Activated CD8-positive, alpha-beta T cell treated with anti-CD3 and anti-CD28 coated beads, Interleukin-2, amount 10 ng/mL, durations not matched to agents 7 days and 5 days (primary cell): ENCODE results near the gene CLK4. TPM values are rescaled to one million over a fixed set of nuclear protein-coding genes. Genes with fewer than 3 reads are reported as not detected.

Experiments used
- ATAC-seq: fragments of 150-1000 bp; cut with Tn5 transposase; one replicate; pipeline ENCODE4 v1.10.0; 2021; ENCODE audit warnings: moderate library complexity
- CTCF ChIA-PET: fragments of 350-600 bp; sonication (Branson Sonifier 250); formaldehyde crosslinking; loops from one replicate; lab custom pipeline; 2021; ENCODE audit warnings: antibody characterized with exemption; lab: Charles Lee
- POLR2A ChIA-PET: fragments of 350-600 bp; sonication (Branson Sonifier 250); formaldehyde crosslinking; loops from one replicate; lab custom pipeline; 2021; ENCODE audit warnings: antibody characterized with exemption; lab: Charles Lee
- DNase-seq: peaks from one replicate; pipeline ENCODE4 v3.0.0-alpha.2; 2020
- H3K27ac Mint-ChIP-seq: one replicate; pipeline ENCODE4 v1.8.0; 2021; ENCODE audit warnings: mild to moderate bottlenecking, mixed read lengths
- H3K27me3 Mint-ChIP-seq: one replicate; pipeline ENCODE4 v1.8.0; 2021; ENCODE audit warnings: low read depth, mixed read lengths
- H3K36me3 Mint-ChIP-seq: one replicate; pipeline ENCODE4 v1.8.0; 2021; ENCODE audit warnings: low read depth, mixed read lengths
- H3K4me1 Mint-ChIP-seq: one replicate; pipeline ENCODE4 v1.8.0; 2021; ENCODE audit warnings: low read depth, mixed read lengths
- H3K4me3 Mint-ChIP-seq: one replicate; pipeline ENCODE4 v1.8.0; 2021; ENCODE audit warnings: mild to moderate bottlenecking, mixed read lengths
- H3K9me3 Mint-ChIP-seq: one replicate; pipeline ENCODE4 v1.8.0; 2022; ENCODE audit warnings: mixed read lengths; ENCODE audit not compliant: insufficient read depth
- total RNA-seq, 2 experiments: library from RNA; stranded (reverse); gene quantifications; one replicate each; pipeline ENCODE4 v1.2.3, GENCODE V29; 2021

The CLK4 gene
- total RNA-seq, 2 experiments from 2014 or later, result 25.5 to 26.4 TPM

GRCh38 chr5:178557416-178557815 is 69.4 kb downstream of the CLK4 start:
- Mint-ChIP-seq H3K4me1 (peaks cover 6% of the 10 kb centered on the region), H3K36me3 (no peaks in the 10 kb centered on the region), H3K27ac (no peak overlapping the region), H3K9me3 (no peaks in the 10 kb centered on the region), H3K27me3 (peaks cover 12% of the 10 kb centered on the region), H3K4me3 (no peak overlapping the region)
- CTCF ChIA-PET, result no interaction called here
- DNase-seq, result no peak
- ATAC-seq, result no peak
- POLR2A ChIA-PET, result interaction anchor here (0.6 kb wide), 1 partner anchor 277 kb away, joined by 3 read pairs; no protein-coding TSS in a partner anchor

- POLR2A ChIA-PET, result no interaction called here
- ATAC-seq (no peak), DNase-seq (no peak)
- no peaks in the 10 kb centered on the region for H3K9me3 Mint-ChIP-seq
- peaks cover 12% of the 10 kb centered on the region for H3K27me3 Mint-ChIP-seq
- H3K4me3 Mint-ChIP-seq, result no peak overlapping the region
- H3K27ac Mint-ChIP-seq, result no peak overlapping the region
- H3K36me3 Mint-ChIP-seq, result no peaks in the 10 kb centered on the region
- CTCF ChIA-PET, result no interaction called here
- peaks cover 6% of the 10 kb centered on the region for H3K4me1 Mint-ChIP-seq
Measured at GRCh38 chr5:178555771-178556211, 71.1 kb downstream of the CLK4 start.

- Mint-ChIP-seq H3K9me3 (no peaks in the 10 kb centered on the region), H3K27me3 (peaks cover 6% of the 10 kb centered on the region), H3K36me3 (no peaks in the 10 kb centered on the region), H3K4me3 (no peak overlapping the region), H3K27ac (no peak overlapping the region), H3K4me1 (no peaks in the 10 kb centered on the region)
- ChIA-PET POLR2A (no interaction called here), CTCF (no interaction called here)
- ATAC-seq (no peak), DNase-seq (no peak)
Measured at GRCh38 chr5:178555005-178555404, 71.8 kb downstream of the CLK4 start.

- H3K9me3 Mint-ChIP-seq, result no peaks in the 10 kb centered on the region
- peaks cover 4% of the 10 kb centered on the region for H3K27me3 Mint-ChIP-seq
- ATAC-seq (no peak), DNase-seq (no peak)
- no peak overlapping the region for H3K4me3 Mint-ChIP-seq
- no peaks in the 10 kb centered on the region for H3K36me3 Mint-ChIP-seq
- CTCF ChIA-PET, result no interaction called here
- no peak overlapping the region for H3K27ac Mint-ChIP-seq
- no peaks in the 10 kb centered on the region for H3K4me1 Mint-ChIP-seq
- POLR2A ChIA-PET, result no interaction called here
Measured at GRCh38 chr5:178554311-178554710, 72.5 kb downstream of the CLK4 start.

- CTCF ChIA-PET, result interaction anchor here (1.3 kb wide), 1 partner anchor 9 kb away, joined by 3 read pairs; no protein-coding TSS in a partner anchor
Measured at GRCh38 chr5:178553517-178553916, 73.3 kb downstream of the CLK4 start.

More at GRCh38 chr5:178553517-178553916, 73.3 kb downstream of the CLK4 start:
- no peak overlapping the region for H3K4me3 Mint-ChIP-seq
- POLR2A ChIA-PET, result no interaction called here
- ATAC-seq (no peak), DNase-seq (no peak)
- no peaks in the 10 kb centered on the region for H3K36me3 Mint-ChIP-seq
- H3K27ac Mint-ChIP-seq, result no peak overlapping the region
- no peaks in the 10 kb centered on the region for H3K4me1 Mint-ChIP-seq
- no peaks in the 10 kb centered on the region for H3K9me3 Mint-ChIP-seq
- H3K27me3 Mint-ChIP-seq, result peaks cover 2% of the 10 kb centered on the region

Other genes with a start within 250 kb of the CLK4 start
- gene COL23A1, start 36.7 kb downstream of the CLK4 start, total RNA-seq, result under 1 TPM; 0.63 to 0.68 TPM
- gene ZNF354A, start 103.6 kb upstream of the CLK4 start, total RNA-seq, result 10 to 100 TPM in 1 of 2 experiments, 1 to 10 TPM in 1; 8.2 to 10.6 TPM
- gene ZNF354B, start 232.9 kb upstream of the CLK4 start, total RNA-seq, result 10 to 100 TPM; 12.4 to 13.7 TPM